ENCODE measurements around the gene STAT2.
"Not testable (repeated sequence)": the region's sequence is repeated elsewhere in the genome, so short reads cannot be mapped to it uniquely, and the experiment has no call there.

Gene STAT2

DNA sequence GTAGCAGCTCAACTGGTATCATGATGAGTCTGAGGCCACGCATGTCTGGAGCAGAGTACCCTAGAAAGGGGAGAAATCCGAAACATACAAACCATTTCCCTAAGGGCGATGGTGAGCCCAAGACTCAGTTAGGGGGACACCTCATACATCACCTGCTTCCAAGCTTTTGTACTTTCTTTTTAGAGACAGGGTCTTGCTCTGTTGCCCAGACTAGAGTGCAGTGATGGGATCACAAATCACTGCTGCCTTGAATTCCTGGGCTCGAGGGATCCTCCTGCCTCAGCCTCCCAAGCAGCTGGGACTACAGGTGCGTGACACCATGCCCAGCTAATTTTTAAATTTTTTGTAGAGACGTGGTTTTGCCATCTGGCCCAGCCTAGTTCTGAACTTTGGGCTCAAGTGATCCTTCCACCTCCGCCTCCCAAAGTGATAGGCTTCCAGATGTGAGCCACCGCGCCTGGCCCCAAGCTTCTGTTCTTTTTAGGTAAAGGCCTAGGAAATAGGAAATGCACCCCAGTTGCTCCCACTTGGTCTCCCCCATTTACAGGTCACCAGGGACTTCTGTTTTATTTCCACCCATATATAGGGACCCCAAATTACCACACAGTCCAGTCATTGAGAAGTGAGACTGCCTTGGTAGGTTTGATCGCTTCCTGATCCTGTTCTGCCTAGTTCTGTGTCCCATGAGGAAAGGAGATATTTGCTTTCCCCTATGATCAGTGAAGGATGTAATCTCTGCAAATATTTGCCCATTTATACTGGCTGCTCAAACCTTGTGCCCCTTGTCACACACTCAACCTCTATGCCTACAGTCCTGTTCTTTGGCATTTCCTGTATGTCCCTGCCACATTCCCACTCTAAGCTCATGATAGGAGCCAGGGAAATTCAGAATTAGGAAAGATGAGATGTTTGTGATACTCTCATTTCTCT, 2.5 kb upstream of the STAT2 start, which contains the start of gene APOF:
Gene APOF (minus strand): TSS at position 728 of the 930 bp plus-strand sequence. CDS start 112 bp downstream, at position 616.
- DNase-seq (ENCODE audit: low read depth in 2 of 2): no peak

DNA sequence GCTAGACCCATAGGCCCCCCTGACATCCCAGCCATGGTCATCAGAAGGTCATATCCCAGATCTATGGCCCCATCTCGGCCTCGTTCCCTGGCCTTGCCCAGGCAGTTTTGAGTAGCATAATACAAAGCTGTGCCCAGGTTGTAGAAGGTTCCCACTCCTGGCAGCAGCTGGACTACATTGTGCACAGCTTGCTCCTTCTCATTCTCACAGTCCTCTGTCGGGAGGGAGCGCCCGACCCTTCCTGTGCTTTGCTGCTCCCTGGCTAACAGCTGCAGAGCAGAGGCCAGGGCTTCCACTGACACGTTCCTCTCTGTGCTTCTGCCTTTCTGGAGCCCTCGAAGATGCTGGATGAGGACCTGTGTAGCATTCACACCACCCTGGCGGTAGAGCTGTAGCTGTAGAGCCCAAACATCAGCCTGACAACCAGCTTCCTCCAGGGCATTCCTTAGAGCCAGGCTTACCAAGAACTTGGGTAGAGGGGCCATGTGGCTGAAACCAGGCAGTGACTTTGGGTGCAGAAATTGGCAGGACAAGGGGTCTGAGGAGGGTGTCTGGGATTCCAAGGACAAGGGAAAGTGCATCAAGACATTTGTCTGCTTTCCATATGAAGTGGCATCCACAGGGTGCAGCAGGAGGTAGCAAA, 1.7 kb upstream of the STAT2 start:
- DNase-seq (ENCODE audit: low read depth in 2 of 2): no peak

DNA sequence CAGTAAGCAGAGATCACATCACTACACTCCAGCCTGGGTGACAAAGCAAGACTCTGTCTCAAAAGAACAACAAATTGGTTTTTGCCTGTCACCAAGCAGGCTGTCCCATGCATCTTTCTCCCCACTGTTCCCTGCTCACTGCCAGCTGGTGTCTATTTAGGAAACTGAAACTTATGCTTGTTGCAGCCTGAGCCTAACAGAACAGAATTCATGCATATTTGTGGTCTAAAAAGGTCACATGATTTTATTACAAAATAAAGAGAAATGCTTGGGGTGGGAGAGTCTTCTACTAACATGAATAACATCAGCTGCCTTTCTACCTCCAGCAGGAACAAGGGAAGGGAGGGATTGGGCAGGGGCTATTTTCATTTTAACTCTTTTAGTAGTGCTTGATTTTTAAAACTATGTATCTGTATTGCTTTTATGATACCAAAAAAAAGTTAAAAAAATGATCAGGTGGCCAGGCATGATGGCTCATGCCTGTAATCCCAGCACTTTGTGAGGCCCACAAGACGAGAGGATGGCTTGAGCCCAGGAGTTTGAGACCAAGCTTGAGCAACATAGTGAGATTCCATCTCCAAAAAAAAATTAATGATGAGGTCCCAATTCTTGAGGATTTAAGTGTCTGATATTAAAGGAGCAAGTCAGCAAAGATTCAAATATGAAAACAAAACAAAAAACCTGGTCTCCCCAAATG, 923 bp downstream of the STAT2 start:
- DNase-seq (ENCODE audit: low read depth in 2 of 2): no peak

DNA sequence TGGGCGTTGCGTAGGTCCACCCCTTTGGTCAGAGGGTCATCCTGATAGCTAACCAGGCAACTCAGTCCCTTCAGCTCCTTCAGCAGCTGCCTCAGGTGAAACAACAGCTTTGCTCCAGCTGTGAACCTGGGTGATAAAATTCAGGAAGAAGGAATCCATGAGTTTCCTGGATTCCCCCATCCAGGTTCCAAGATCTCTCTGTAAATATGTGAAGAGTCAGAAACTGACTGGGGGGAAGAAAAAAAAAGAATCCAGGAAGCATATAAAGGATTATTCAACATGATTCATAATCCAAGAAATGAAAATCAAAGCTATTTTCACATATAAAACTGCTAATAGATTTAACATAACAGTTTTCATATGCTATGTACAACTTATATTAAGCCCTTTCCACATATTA, 8.6 kb downstream of the STAT2 start:
- no peak for DNase-seq (ENCODE audit: low read depth in 2 of 2)

DNA sequence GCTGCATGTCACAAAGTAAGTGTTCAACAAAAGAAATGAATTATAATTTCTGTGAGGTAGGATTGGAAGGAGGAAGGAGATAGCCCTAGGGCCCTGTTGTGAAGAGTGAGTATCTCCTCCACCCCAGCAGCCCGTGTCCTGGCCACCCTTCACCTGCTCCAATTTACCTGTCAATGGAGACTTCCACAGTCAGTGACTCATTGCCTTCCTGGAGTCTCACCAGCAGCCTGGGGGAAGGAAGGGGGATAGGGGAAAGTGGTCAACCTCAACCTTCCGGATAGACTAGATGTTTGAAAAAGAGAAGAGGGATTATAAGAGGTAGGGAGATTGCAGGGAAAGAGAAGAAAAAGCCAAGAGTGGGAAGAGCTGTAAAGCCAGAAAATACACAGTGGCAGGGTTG, 9.2 kb downstream of the STAT2 start:
- DNase-seq (ENCODE audit: low read depth in 2 of 2): no peak

DNA sequence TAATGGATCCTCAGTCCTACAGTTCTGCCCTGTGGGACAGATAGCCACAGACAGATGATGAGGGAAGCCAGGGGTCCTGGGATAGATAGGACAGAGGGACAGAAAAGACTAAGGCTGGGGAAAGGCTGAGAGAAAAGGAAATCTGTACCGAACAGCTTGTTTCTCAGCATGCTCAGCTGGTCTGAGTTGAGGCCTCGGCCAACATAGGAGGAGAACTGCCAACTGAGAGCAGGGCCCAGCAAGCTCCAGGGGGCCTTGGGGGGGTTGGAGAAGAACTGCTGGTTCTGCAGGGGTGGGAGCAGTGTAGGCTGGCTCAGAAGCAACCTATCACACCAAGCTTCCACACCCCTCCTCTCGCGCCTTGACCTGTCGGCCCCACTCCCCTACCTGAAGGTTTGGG, 11.1 kb downstream of the STAT2 start:
- no peak for DNase-seq (ENCODE audit: low read depth in 2 of 2)

DNA sequence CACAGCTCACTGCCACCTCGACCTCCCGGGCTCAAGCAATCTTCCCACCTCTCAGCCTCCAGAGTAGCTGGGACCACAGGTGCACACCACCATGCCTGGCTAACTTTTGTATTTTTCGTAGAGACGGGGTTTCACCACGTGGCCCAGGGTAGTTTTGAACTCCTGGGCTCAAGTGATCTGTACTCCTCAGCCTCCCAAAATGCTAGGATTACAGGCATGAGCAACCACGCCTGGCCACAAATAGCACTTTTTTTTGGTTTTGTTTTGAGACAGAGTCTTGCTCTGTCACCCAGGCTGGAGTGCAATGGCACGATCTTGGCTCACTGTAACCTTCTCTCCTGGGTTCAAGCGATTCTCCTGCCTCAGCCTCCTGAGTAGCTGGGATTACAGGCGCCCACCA, 12.7 kb downstream of the STAT2 start:
- DNase-seq (ENCODE audit: low read depth in 2 of 2): not testable (repeated sequence)

DNA sequence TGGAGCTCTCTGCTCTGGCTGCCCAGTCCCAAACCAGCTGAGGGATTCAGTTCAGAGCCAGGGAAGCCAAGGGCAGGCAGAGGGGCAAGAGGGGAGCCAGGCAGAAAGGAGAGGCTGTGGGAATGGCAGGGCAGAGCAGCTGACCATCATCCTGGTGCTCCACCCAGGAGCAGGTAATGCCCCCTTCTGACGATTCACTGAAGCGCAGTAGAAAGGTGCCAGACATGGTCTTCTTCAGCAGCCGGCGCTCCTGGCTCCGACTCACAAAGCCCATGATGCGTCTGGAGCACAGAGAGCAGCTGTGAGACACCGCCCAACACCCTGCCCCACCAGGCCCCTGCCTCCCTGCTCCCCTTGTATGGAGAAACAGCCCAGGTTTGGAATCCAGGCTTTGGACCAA, 13.2 kb downstream of the STAT2 start:
- no peak for DNase-seq (ENCODE audit: low read depth in 2 of 2)

DNA sequence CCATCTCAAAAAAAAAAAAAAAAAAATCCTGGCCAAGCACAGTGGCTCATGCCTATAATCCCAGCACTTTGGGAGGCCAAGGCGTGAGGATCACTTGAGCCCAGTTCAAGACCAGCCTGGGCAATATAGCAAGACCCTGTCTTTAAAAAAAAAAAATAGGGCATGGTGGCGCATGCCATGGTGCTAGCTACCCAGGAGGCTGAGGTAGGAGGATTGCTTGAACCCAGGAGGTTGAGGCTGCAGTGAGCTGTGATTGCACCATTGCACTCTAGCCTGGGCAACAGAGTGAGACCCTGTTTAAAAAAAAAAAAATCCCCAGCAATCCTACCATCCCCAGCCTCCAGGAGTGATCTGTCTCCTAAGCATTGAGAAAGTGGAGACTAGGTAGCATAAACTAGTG, 17.6 kb downstream of the STAT2 start:
- DNase-seq (ENCODE audit: low read depth in 2 of 2): not testable (repeated sequence)

DNA sequence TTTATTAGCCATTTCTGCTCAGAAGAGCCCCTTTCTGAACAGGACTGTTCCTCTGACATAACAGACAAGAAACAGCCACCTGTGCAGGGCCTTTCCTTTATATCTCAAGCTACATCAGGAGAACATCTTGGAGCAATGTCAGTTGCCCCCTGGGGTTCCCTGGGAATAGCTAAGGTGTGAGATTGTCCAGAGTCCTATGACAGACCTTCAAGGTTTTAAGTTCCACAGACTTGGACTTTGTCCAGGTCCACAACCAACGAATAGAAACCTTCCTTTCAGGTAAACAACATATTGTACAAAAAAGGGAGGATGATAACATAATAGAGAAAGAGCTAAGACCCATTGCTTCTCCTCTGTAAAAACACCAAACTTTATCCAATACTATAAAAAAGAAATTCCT, 18.3 kb downstream of the STAT2 start:
- no peak for DNase-seq (ENCODE audit: low read depth in 2 of 2)

DNA sequence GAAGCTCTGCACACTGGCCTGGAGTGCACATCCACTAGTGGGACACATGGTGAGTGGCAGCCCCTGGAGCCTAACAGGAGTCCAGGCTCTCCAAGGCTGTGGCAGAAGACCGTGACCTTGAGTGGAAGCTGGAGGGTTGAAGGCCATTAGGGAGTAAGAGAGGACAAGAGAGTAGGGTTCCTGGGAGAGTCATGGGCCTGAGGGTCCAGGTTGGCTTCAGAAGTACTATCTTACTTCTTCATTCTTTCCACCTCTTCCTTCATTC, 20.8 kb downstream of the STAT2 start:
- no peak for DNase-seq (ENCODE audit: low read depth in 2 of 2)

DNA sequence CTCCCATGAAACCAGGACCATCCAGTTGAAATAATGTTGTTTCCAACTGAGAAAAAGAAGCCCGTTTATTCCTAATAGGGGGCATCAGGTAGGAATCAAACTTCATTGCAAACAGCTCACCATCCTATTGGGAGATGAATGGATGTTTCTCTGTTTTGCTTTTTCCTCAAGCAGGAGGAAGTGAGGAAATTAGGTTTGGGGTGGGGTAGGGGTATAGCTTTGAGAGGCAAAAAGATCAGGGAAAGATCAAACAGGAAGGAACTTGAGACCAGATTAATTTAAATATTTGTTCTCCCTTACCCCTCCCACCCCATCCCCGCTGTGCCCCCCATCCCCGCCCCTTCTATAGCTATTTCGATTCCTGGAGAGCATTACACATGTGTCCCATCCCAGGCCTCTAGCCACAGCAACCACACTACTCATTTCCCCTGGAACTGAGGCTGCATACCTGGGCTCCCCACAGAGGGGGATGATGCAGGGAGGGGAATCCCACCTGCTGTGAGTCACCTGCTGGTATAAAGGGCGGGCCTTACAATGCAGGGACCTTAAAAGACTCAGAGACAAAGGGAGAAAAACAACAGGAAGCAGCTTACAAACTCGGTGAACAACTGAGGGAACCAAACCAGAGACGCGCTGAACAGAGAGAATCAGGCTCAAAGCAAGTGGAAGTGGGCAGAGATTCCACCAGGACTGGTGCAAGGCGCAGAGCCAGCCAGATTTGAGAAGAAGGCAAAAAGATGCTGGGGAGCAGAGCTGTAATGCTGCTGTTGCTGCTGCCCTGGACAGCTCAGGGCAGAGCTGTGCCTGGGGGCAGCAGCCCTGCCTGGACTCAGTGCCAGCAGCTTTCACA, 21.4 kb downstream of the STAT2 start, which contains the start of gene IL23A:
Gene IL23A (plus strand): TSS at position 577 of the 850 bp plus-strand sequence. CDS start 161 bp downstream, at position 738.
- DNase-seq (ENCODE audit: low read depth in 2 of 2): peak; percentile 75 to 79

DNA sequence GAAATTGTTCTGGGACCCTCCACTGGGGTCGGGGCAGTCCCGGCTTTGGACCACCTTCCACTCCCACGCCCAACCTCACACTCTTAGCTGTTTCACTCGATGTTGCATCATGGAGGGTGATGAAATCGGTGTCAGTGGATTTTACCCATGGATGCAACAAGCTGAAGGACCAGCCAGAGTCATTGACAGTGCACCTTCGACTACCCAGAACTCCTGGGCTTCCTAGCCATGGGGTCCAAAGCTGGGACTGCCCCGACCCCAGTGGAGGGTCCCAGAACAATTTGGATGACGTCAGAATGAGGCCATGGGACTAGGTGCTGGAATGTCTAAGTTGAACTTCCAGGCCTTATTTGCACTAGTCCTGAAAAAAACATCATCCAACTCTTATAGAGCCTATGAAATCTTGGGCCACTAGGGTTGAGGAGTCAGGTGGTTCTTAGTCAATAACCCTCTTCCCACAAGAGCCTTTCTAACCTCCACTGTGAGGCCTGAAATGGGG, 22.1 kb downstream of the STAT2 start:
- no peak for DNase-seq (ENCODE audit: low read depth in 2 of 2)

DNA sequence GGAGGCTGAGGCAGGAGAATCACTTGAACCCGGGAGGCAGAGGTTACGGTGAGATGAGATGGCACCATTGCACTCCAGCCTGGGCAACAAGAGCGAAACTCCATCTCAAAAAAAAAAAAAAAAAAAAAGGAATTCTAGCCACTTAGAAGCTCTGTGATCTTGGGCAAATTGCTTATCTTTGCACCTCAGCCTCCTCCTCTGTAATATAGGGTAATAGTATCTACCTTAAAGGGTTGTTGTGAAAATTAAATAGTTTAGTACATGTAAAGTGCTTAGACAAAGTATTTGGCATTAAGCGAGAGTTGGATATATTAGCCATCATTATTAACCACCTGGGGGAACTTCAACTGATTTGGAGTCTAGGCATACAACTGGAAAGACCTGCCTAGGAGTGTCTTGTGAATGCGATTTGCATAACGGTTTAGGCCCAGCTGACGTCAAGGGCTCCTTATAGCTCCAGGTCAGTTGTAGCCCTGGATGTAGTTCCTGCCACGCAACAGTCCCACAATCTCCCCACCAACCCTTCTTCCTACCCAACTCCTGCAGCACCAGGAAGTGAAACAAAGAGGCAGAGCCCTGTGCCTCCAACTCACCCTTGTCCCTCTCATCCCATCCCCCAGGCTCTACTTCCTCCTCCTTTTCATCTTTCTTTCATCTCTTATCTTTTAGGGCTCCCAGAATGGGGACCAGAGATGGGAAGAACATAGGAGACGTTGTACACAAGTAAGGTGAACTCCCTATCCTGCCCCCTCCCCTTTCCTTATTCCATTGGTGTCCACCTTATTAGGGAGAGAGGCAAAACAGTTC, 23.3 kb downstream of the STAT2 start:
- no peak for DNase-seq (ENCODE audit: low read depth in 2 of 2)

DNA sequence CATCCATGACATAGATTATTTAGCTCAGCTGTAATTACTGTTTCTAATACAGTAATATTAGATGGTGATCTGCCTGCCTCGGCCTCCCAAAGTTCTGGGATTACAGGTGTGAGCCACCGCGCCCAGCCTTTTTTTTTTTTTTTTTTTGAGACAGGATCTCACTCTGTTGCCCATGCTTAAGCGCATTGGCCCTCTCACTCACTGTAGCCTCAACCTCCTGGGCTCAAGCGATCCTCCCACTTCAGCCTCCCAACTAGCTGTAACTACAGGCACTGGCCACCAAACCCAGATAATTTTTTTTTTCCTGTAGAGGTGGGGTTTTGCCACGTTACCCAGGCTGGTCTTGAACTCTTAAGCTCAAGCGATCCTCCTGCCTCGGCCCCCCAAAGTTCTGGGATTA, 24.4 kb downstream of the STAT2 start:
- DNase-seq (ENCODE audit: low read depth in 2 of 2): not testable (repeated sequence)

DNA sequence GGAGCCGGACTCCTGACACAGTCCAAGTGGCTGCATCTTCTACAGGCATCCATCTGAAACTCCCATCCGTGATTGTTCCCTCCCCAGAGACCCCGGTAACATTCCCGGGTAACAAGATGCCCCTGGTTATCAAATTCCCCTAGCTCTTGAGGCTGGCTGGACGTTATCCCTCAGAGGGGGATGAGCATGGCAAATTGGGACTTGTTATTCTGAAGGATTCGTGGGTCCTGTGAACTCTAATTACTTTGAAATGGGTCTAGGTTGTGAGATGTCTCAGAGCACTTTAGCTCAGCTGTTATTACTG, 25.5 kb downstream of the STAT2 start:
- no peak for DNase-seq (ENCODE audit: low read depth in 2 of 2)

DNA sequence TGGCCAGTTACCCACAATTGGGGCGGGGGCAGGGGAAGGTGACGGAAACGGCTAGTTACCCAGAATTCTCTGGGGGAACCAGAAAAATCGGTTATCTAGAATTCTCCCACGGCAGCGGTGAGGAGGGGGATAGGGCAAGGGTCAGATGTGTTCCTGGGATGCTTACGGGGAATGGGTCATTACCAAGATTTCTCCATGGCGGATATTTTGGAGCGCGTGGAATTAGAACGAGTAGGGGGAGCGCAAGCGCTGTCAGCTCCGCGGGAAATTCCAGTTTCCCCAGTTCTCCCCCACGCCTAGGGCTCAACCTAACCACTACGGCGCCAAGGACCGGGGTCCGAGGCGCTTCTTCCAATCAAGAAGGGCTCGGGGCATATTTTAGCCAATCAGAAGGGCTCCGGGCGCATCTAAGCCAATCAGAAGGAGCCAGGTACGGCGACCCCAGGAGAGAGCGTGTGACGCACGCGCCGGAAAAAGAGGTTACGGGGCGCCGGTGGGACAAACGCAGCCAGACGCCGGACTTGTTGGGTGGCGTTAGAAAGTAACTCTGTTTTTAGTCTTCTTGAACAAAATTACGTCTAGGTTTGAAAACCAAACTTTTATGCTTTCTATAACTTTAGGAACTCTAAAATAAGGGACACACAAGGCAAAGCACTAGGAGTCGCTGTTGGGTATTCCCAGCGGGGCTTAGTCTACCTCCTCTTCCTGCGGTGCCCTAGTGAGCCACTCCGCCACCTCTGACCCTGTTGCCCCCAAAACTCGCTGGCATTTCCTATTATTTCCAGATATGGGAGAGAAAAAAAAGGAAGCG, 26.0 kb downstream of the STAT2 start, which contains the start of gene PAN2:
Gene PAN2 (minus strand): TSS at position 322 of the 811 bp plus-strand sequence. CDS start 906 bp downstream, outside the sequence.
- DNase-seq (ENCODE audit: low read depth in 2 of 2): peak; percentile 84 to 89

DNA sequence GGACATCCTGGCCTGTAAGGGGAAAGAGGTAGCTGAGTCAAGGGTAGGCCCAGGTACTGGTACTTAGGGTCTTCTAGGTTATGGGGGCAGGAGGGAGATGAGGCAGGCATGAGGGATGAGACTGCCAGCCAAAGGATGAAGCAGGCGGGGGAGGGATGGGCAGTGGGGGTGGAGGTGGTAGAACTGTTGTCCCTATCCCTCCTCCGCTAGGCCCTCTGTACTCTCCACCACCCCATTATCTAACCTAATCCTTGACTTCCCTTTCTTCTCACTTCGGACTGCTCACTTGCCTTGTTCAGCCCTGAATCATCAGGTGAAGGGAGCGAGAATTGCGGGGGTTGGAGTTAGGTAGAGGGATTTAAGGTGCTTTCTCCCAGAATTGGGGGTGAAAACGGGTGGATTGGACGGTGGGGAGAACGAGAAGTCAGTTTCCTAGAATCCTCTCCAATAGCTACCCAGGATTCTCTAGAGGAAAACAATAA, 26.7 kb downstream of the STAT2 start:
- DNase-seq (ENCODE audit: low read depth in 2 of 2): no peak

DNA sequence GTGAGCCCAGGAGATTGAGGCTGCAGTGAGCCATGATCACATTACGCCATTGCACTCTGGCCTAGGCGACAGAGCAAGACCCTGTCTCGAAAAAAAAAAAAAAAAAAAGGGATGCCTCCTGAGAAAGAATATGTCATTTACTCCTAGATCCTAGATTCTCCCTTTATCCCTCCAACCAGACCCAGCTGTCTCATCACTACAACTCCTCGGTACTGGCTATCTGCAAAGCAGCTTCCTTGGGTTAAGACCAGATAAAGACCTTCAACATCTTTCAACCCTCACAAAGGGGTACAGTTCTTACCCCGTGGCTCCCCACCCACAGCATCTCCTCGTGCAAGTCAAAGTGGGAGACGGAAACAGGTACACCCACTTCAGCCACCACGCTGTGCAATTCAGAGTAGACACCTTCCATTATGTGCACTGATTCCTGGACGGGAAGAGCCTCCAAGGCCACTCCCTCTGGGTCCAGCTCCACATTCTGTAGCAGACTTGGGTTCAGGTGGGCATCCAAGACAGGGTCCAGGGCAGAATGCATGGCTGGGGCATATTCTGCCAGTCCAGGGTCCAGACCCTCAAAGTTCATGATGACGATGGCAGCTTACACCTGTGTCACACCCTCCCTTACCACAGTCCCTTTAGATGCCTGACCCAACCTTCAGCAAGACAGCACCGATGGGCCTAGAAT, 27.3 kb downstream of the STAT2 start:
- no peak for DNase-seq (ENCODE audit: low read depth in 2 of 2)

Data from stimulated activated CD4-positive, alpha-beta T cell treated with anti-CD3 and anti-CD28 coated beads, Interleukin-12 subunit alpha, Interleukin-12 subunit beta, amount 100 ng/mL, for 24 hours (primary cell).